Neural progenitor cell (in vitro differentiated cells): ENCODE results near the gene JAG2.

Experiments
- EZH2 ChIP-seq: fragments of 200-600 bp; sonication (generic); IDR thresholded peaks from 2 replicates; pipeline ENCODE4 v1.6.1; 2017; ENCODE audit warnings: antibody characterized with exemption, mild to moderate bottlenecking, moderate library complexity
- EZH2phosphoT487 ChIP-seq: fragments of 200-600 bp; sonication (generic); IDR thresholded peaks from 2 replicates; pipeline ENCODE4 v1.6.1; 2017; ENCODE audit warnings: antibody characterized with exemption
- TF ChIP-seq, protein P1 (sequence below): fragments of 200-600 bp; sonication (generic); IDR thresholded peaks from 2 replicates; pipeline ENCODE4 v1.5.1; 2017; ENCODE audit warnings: antibody characterized with exemption, mild to moderate bottlenecking

GRCh38 chr14:105123064-105123665 is 45.4 kb downstream of the JAG2 start:
- TF ChIP-seq, protein P1, sequence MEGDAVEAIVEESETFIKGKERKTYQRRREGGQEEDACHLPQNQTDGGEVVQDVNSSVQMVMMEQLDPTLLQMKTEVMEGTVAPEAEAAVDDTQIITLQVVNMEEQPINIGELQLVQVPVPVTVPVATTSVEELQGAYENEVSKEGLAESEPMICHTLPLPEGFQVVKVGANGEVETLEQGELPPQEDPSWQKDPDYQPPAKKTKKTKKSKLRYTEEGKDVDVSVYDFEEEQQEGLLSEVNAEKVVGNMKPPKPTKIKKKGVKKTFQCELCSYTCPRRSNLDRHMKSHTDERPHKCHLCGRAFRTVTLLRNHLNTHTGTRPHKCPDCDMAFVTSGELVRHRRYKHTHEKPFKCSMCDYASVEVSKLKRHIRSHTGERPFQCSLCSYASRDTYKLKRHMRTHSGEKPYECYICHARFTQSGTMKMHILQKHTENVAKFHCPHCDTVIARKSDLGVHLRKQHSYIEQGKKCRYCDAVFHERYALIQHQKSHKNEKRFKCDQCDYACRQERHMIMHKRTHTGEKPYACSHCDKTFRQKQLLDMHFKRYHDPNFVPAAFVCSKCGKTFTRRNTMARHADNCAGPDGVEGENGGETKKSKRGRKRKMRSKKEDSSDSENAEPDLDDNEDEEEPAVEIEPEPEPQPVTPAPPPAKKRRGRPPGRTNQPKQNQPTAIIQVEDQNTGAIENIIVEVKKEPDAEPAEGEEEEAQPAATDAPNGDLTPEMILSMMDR: no peak
- TF ChIP-seq EZH2phosphoT487 (no peak), EZH2 (no peak)
